ENCODE data around the gene KLK12. TPM values are rescaled to one million over a fixed set of nuclear protein-coding genes. Genes with fewer than 3 reads are reported as not detected.

The KLK12 gene, protein sequence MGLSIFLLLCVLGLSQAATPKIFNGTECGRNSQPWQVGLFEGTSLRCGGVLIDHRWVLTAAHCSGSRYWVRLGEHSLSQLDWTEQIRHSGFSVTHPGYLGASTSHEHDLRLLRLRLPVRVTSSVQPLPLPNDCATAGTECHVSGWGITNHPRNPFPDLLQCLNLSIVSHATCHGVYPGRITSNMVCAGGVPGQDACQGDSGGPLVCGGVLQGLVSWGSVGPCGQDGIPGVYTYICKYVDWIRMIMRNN
- not detected for polyA plus RNA-seq (ENCODE audit: insufficient read length)

DNA sequence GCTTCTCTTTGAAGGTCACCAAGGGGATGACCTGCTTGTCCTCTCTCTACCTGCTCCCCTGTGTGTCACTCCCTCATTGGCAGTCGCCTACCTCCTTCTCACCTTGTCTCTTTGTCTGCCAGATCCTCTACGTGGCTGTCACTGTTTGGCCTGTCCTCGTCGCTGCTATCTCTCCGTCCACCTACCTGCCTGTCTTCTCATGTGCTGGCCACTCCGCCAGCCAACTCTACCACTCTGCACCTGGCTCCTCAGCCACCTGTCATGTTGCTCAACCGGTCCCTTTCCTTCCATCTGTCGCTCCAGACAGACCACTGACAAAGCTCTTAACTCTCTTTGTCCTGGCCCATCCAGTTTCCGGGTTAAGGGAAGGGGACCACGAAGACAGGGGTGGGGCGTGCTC, at the start of gene KLK12:
Gene KLK12, minus strand, starts transcription at position 299 of the 400 bp plus-strand sequence. CDS start 381 bp downstream, outside the sequence.
- no peak for DNase-seq (ENCODE audit: low read depth)

- DNase-seq (ENCODE audit: low read depth): no peak
Observed at GRCh38 chr19:51084505-51084904, 49.7 kb upstream of the KLK12 start.

- DNase-seq (ENCODE audit: low read depth): no peak
Observed at GRCh38 chr19:51083783-51084182, 49.0 kb upstream of the KLK12 start.

DNA sequence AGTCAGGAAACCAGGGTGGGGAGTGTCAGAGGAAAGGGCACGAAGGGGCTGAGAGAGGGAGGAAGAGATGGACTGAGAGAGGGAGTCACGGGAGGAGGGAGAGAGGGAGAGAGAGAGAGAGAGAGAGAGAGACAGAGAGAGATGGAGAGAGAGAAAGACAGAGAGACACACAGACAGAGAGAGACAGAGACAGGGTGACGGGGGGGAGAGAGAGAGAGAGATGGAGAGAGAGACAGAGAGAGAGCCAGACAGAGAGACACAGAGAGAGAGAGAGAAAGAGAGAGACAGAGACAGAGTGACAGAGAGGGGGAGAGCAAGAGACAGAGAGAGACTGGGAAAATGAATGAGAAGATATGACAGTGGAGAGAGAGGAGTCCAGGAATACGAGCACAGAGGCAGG, 48.4 kb upstream of the KLK12 start:
- no peak for DNase-seq (ENCODE audit: low read depth)

DNA sequence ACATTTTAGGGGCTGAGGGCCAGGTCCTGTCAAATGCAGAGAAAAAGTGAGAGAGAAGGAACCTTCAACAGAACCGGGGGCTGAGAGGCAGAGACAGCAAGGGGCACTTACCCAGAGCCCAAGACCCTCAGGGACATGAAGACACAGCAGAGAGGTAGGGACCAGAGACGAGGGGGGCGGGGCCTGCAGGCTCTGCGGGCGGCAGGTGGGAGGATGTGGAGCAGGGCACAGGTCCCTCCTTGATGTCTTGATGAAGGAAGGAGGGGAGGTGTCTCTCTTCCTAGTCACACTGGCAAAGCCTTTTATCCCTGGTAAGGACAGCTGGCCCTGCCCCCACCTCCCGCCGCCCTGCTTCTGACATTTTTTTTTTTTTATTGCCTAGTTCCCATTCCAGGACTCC, 47.8 kb upstream of the KLK12 start, which contains the start of gene KLK14:
Gene KLK14, minus strand, starts transcription at position 277 of the 400 bp plus-strand sequence. Its CDS starts 273 bp downstream, at position 4.
- no peak for DNase-seq (ENCODE audit: low read depth)

GRCh38 chr19:51081476-51081875, 46.7 kb upstream of the KLK12 start:
- DNase-seq (ENCODE audit: low read depth): no peak

DNA sequence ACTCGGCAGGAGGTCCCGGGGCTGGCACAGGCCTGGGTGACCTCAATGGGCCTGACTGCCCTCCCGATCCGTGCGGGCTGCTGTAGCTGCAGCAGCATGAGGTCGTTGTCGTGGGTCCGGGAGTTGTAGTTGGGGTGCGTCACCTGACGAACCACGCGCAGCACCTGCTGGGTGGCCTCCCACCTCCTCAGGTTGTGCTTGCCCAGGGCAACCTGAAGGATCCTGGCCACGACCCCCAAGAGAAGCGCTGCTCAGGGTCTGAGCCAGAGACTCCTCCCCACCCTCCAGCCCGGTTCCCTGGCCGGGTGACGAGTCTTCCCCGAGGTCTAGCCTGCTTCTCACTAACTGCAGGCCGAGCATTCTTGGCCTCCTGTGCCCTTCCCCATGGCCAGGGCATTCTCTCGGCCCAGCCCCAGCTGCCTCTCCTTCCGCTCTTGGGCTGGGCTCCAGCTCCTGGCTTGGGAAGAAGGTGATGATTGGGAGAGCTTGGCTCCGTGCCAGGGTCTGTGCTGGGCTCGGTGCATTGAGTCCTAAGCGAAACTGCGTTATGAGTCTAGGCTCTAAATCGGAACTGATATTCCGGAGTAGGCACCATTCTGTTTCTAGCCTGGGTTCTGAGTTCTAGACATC, 44.8 kb upstream of the KLK12 start:
- DNase-seq (ENCODE audit: low read depth): no peak

GRCh38 chr19:51078731-51079130, 43.9 kb upstream of the KLK12 start:
- DNase-seq (ENCODE audit: low read depth): no peak

DNA sequence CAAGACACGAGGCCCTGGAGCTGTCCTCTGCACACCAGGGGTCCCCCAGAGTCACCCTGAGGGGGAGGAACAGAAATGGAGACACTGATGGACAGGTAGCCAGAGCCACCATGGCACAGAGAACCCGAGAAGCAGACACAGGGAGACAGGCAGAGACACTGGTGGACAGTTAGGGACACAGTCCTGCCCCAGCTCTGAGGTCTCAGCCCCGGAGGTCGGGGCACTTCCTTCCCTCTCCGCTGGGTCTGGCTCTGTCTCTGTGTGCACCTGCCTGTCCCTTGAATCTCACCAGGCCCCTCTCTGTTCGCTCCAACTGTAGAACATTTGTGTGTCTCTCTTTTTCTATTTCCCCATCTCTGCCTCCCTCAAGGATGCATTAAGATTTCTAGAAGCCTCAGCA, 43.3 kb upstream of the KLK12 start:
- no peak for DNase-seq (ENCODE audit: low read depth)

- no peak for DNase-seq (ENCODE audit: low read depth)
Observed at GRCh38 chr19:51076631-51077213, 41.9 kb upstream of the KLK12 start.

- DNase-seq (ENCODE audit: low read depth): no peak
Observed at GRCh38 chr19:51075998-51076397, 41.2 kb upstream of the KLK12 start.

- no peak for DNase-seq (ENCODE audit: low read depth)
Observed at GRCh38 chr19:51071095-51071405, 36.2 kb upstream of the KLK12 start.

- no peak for DNase-seq (ENCODE audit: low read depth)
Observed at GRCh38 chr19:51070334-51071094, 35.7 kb upstream of the KLK12 start.

DNA sequence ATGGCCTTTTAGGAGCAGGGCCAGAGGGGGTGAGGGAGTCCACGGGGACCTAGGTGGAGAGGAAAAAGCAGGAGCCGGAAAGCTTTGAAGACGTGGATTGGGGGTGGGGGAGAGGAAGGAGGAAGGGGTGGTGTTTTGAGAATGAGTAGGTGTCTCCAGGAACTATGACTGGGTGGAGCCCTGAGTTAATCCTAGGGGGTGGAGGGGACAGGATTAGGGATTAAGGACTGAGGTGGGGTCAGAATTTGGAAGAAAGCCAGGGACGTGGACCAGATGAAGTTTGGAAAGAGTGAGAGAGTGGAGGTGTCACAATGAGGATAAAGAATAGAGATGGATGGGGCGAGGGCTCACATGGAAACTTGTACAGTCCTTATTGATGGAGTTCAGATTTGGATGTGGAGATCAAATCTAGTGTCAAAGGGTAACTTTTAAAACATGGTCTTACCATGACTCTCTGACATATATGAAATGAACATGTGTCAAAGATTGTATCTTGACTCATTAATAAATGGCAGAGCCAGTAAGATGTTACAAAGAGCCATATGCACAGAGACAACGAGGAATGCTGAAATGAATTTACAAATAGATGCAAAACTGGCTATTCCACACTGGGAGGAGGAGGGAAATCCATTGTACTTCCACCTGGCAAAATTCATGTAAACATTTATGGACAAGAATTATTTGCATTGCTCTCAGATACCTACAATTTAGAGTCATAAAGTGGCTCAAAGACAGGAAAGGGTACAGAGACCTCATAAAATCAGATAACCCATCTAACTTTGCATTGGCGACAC, 31.8 kb upstream of the KLK12 start:
- no peak for DNase-seq (ENCODE audit: low read depth)

GRCh38 chr19:51065221-51065960, 30.6 kb upstream of the KLK12 start:
- DNase-seq (ENCODE audit: low read depth): no peak

GRCh38 chr19:51064534-51065220, 29.9 kb upstream of the KLK12 start, which contains the start of gene KLK13:
Gene KLK13 (minus strand): TSS chr19:51065092. CDS start chr19:51065067, 25 bp downstream.
- DNase-seq (ENCODE audit: low read depth): no peak

GRCh38 chr19:51063664-51064063, 28.9 kb upstream of the KLK12 start:
- DNase-seq (ENCODE audit: low read depth): no peak

- DNase-seq (ENCODE audit: low read depth): no peak
Observed at GRCh38 chr19:51060973-51061372, 26.2 kb upstream of the KLK12 start.

- no peak for DNase-seq (ENCODE audit: low read depth)
Observed at GRCh38 chr19:51060336-51060735, 25.5 kb upstream of the KLK12 start.

GRCh38 chr19:51059715-51060114, 24.9 kb upstream of the KLK12 start:
- no peak for DNase-seq (ENCODE audit: low read depth)

Measured in forelimb muscle (tissue), 1 donor.